Measurements from ENCODE around the gene ELF1. TPM values are rescaled to one million over a fixed set of nuclear protein-coding genes. Genes with fewer than 3 reads are reported as not detected.
A peak's percentile ranks its signal among the peaks of the same experiment; 100 is the strongest.

ELF1 gene
- total and polyA plus RNA-seq, 10 of the 15 experiments (the other 5 are each of a cell fraction or from before 2014, with no cell fraction given), result 43.3 to 97.6 (median 55.7) TPM

GRCh38 chr13:41004875-41005693 is 14.0 kb downstream of the ELF1 start (continued):
- no peak for TF ChIP-seq RB1 (IDR thresholded peaks at IDR 0.05; ENCODE audit: borderline replicate concordance)
- TF ChIP-seq TCF12 (IDR thresholded peaks at IDR 0.05; ENCODE audit: low read depth, low read length), result peak; percentile 61; the same call in 1 of the 2 replicates
- no peak for TF ChIP-seq RBBP5 (conservative IDR thresholded peaks at IDR 0.05)
- no peak for TF ChIP-seq CBX3 (IDR thresholded peaks at IDR 0.05; ENCODE audit: borderline replicate concordance, low read depth)
- 0 out of 2 replicates have a peak, but pooled peaks have one; percentile 53 for TF ChIP-seq HDGF (IDR thresholded peaks at IDR 0.05)
- TF ChIP-seq ATF7 (IDR thresholded peaks at IDR 0.05; ENCODE audit: low read depth), result 0 out of 2 replicates have a peak, but pooled peaks have one; percentile 22
- TF ChIP-seq HCFC1 (IDR thresholded peaks at IDR 0.05; ENCODE audit: low read length), result no peak
- peak; percentile 84; the same call in 1 of the 2 replicates for TF ChIP-seq TCF3 (IDR thresholded peaks at IDR 0.05; ENCODE audit: borderline replicate concordance, insufficient read depth, low read depth, low read length)
- no peak for TF ChIP-seq CEBPZ (IDR thresholded peaks at IDR 0.05; ENCODE audit: low read depth, low read length)
- TF ChIP-seq PAX8 (IDR thresholded peaks at IDR 0.05), result no peak
- no peak for TF ChIP-seq RCOR1 (conservative IDR thresholded peaks at IDR 0.05; ENCODE audit: low read depth, low read length)
- no peak for TF ChIP-seq FOXK2 (IDR thresholded peaks at IDR 0.05)
- TF ChIP-seq ZBTB40 (IDR thresholded peaks at IDR 0.05; ENCODE audit: borderline replicate concordance), result peak; percentile 44; the same call in 1 of the 2 replicates
- peak; percentile 80; the same call in 1 of the 2 replicates for TF ChIP-seq BCL11A (IDR thresholded peaks at IDR 0.05; ENCODE audit: low read depth, low read length)
- no peak for TF ChIP-seq STAT3 (IDR thresholded peaks at IDR 0.05; ENCODE audit: low read depth, low read length)
- TF ChIP-seq ZZZ3 (IDR thresholded peaks at IDR 0.05; ENCODE audit: control insufficient read depth, insufficient read length, low read depth), result no peak
- TF ChIP-seq LARP7 (IDR thresholded peaks at IDR 0.05), result no peak
- no peak; the same call in 1 of the 2 replicates for TF ChIP-seq REST (IDR thresholded peaks at IDR 0.05; ENCODE audit: low read depth, low read length)
